ENCODE results near the gene ICAM1.

DNA sequence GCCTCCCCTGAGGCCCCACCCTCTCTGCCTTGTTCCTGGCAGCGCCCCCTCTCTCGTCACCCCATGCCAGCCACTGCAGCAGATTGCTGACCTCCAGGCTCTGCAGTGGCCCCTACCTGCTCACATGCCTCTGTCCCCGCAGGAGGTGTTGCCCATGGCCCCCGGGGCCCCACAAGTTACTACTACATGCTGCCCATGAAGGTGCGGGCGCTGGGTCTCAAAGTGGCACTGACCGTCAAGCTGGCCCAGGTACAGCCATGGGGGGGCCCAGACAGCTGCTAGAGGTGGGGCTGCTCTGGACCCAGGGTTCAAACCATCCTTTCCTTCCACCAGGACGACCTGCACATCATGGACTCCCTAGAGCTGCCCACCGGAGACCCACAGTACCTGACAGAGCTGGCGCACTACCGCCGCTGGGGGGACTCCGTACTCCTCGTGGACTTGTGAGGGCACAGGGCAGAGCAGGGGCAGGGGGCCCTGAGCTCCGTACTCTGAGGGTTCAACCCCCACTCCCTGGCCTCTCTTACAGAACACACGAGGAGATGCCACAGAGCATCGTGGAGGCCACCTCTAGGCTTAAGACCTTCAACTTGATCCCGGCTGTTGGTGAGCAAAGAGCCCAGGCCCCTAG lies 12.7 kb upstream of the ICAM1 start:
- TF ChIP-seq, protein P1, sequence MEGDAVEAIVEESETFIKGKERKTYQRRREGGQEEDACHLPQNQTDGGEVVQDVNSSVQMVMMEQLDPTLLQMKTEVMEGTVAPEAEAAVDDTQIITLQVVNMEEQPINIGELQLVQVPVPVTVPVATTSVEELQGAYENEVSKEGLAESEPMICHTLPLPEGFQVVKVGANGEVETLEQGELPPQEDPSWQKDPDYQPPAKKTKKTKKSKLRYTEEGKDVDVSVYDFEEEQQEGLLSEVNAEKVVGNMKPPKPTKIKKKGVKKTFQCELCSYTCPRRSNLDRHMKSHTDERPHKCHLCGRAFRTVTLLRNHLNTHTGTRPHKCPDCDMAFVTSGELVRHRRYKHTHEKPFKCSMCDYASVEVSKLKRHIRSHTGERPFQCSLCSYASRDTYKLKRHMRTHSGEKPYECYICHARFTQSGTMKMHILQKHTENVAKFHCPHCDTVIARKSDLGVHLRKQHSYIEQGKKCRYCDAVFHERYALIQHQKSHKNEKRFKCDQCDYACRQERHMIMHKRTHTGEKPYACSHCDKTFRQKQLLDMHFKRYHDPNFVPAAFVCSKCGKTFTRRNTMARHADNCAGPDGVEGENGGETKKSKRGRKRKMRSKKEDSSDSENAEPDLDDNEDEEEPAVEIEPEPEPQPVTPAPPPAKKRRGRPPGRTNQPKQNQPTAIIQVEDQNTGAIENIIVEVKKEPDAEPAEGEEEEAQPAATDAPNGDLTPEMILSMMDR (IDR thresholded peaks at IDR 0.05), result no peak
- no peak for TF ChIP-seq POLR2A (IDR thresholded peaks at IDR 0.05)

Data from thyroid gland (tissue), 4 donors.